Measurements from ENCODE around the gene ATP5F1A.
"Not testable (repeated sequence)": the region's sequence is repeated elsewhere in the genome, so short reads cannot be mapped to it uniquely, and the experiment has no call there.

ATP5F1A gene

GRCh38 chr18:46097801-46098615 lies at the start of gene ATP5F1A:
Gene ATP5F1A, minus strand, starts transcription at chr18:46098296. Its CDS starts 65 bp downstream, at chr18:46098231.
- in situ Hi-C loops (cut with MboI; ENCODE audit: low sequenced_read_pairs) = no loop called here

- in situ Hi-C loops (cut with MboI; ENCODE audit: low sequenced_read_pairs) = no loop called here
Measured at GRCh38 chr18:46141199-46141598, 43.1 kb upstream of the ATP5F1A start.

- in situ Hi-C loops (cut with MboI; ENCODE audit: low sequenced_read_pairs) = no loop called here
Measured at GRCh38 chr18:46140173-46140572, 42.1 kb upstream of the ATP5F1A start.

GRCh38 chr18:46134920-46135675 lies 37.0 kb upstream of the ATP5F1A start:
- in situ Hi-C loops (cut with MboI; ENCODE audit: low sequenced_read_pairs) = no loop called here

GRCh38 chr18:46133534-46133933 lies 35.4 kb upstream of the ATP5F1A start:
- in situ Hi-C loops (cut with MboI; ENCODE audit: low sequenced_read_pairs) = no loop called here

- in situ Hi-C loops (cut with MboI; ENCODE audit: low sequenced_read_pairs) = not testable (repeated sequence)
Measured at GRCh38 chr18:46130549-46130948, 32.5 kb upstream of the ATP5F1A start.

GRCh38 chr18:46130061-46130460 lies 32.0 kb upstream of the ATP5F1A start:
- in situ Hi-C loops (cut with MboI; ENCODE audit: low sequenced_read_pairs) = no loop called here

GRCh38 chr18:46126625-46127024 lies 28.5 kb upstream of the ATP5F1A start:
- in situ Hi-C loops (cut with MboI; ENCODE audit: low sequenced_read_pairs) = not testable (repeated sequence)

- in situ Hi-C loops (cut with MboI; ENCODE audit: low sequenced_read_pairs) = no loop called here
Measured at GRCh38 chr18:46113751-46114150, 15.7 kb upstream of the ATP5F1A start.

- in situ Hi-C loops (cut with MboI; ENCODE audit: low sequenced_read_pairs) = no loop called here
Measured at GRCh38 chr18:46110406-46110805, 12.3 kb upstream of the ATP5F1A start.

GRCh38 chr18:46109386-46109785 lies 11.3 kb upstream of the ATP5F1A start:
- in situ Hi-C loops (cut with MboI; ENCODE audit: low sequenced_read_pairs) = no loop called here

GRCh38 chr18:46104128-46104911 lies 6.2 kb upstream of the ATP5F1A start, which contains the start of gene HAUS1:
Gene HAUS1, plus strand, starts transcription at chr18:46104385. Its CDS starts 27 bp downstream, at chr18:46104412.
- in situ Hi-C loops (cut with MboI; ENCODE audit: low sequenced_read_pairs) = no loop called here

- in situ Hi-C loops (cut with MboI; ENCODE audit: low sequenced_read_pairs) = no loop called here
Measured at GRCh38 chr18:46099463-46099862, 1.4 kb upstream of the ATP5F1A start.

GRCh38 chr18:46098616-46098933 lies 479 bp upstream of the ATP5F1A start:
- in situ Hi-C loops (cut with MboI; ENCODE audit: low sequenced_read_pairs) = no loop called here

- in situ Hi-C loops (cut with MboI; ENCODE audit: low sequenced_read_pairs) = no loop called here
Measured at GRCh38 chr18:46097431-46097800, 680 bp downstream of the ATP5F1A start.

GRCh38 chr18:46096651-46097300 lies 1.3 kb downstream of the ATP5F1A start:
- in situ Hi-C loops (cut with MboI; ENCODE audit: low sequenced_read_pairs) = no loop called here

- in situ Hi-C loops (cut with MboI; ENCODE audit: low sequenced_read_pairs) = no loop called here
Measured at GRCh38 chr18:46095532-46095931, 2.6 kb downstream of the ATP5F1A start.

- in situ Hi-C loops (cut with MboI; ENCODE audit: low sequenced_read_pairs) = not testable (repeated sequence)
Measured at GRCh38 chr18:46088501-46088900, 9.6 kb downstream of the ATP5F1A start.

GRCh38 chr18:46084431-46084830 lies 13.7 kb downstream of the ATP5F1A start:
- in situ Hi-C loops (cut with MboI; ENCODE audit: low sequenced_read_pairs) = no loop called here

GRCh38 chr18:46080156-46080555 lies 17.9 kb downstream of the ATP5F1A start:
- in situ Hi-C loops (cut with MboI; ENCODE audit: low sequenced_read_pairs) = no loop called here

- in situ Hi-C loops (cut with MboI; ENCODE audit: low sequenced_read_pairs) = no loop called here
Measured at GRCh38 chr18:46079336-46079735, 18.8 kb downstream of the ATP5F1A start.

Measured in hTERT RPE-1 (cell line).